ENCODE measurements around the gene GRIN2B.
A peak's percentile ranks its signal among the peaks of the same experiment; 100 is the strongest.

The GRIN2B gene

DNA sequence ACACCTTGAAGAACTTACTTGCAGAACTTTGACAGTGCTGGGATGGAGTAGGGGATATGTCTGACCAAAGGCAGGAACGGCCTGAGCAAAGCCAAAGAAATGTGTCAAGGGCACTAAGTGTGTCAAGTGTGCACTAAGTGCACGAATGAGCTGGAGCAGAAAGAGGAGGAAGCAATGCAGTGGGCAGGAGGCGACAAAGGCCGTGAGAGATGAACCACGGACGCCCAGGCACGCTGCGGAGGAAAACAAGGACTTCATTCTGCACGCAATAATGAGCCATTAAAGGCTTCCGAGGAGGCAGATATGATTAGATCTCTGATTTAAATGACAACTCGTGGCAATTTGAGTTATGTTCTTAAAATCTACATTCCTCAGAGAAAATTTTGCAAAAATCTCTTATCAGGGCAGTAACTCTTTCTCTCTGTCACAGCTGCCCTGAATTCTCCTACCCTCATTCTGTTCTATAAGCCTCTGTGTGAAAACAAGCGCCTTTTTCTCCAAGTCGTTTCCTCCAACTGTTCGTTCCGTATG, 25.3 kb downstream of the GRIN2B start:
- no peak for DNase-seq

DNA sequence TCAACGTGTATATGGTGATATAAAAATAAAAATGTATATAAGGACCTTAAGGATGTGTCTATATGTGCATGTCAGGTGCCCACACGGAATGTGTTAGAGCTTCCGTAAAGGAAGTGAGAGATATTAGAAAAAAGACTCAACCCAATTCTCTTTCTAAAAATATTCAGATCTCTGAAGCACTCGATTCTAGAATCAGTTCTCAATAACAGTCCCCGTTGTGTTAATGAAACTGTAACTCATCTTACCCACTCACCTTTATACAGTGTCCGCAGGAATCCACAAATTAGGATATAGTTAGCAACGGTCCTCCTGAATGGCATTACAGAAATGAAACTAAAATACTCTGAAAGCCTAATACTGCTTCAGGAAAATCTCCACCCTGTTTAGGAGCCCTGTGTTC, 29.3 kb downstream of the GRIN2B start:
- DNase-seq, result no peak

DNA sequence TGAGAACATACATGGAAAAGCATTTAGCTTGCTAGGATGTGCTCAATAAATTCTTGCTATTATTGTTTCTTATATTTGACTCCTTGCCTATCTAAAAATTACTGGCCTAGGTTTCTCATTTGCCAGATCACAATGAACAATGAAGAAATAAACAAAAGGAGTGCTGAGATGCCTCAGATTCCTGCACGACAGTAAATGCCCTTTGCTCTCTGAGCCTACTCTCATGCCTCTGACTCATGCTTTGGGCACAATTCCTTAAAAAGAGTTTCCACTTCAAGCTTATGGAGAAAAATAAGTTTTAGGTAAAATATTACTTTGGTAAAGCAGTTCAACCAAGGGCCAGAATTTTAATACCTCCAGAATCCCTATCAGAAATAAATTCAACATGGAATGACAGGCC, 30.9 kb downstream of the GRIN2B start:
- no peak for DNase-seq

DNA sequence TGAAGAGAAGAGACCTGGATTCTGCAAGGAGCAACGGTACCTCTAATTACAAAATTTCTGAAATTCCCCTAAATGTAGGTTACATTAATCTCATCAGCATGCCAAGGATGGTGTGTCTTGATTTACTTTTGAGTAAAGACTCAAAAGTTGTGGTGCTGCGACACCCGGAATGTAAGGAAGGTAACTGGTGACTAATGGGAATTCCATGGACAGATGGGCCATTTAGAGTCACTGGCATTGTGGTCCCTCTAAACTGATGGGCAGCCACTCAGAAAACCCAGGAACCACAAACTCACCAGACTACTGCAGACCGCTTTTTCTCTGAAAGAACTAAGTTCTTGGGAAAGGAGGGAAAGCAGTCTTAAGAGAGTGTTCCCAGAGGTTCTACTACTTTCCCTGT, 32.8 kb downstream of the GRIN2B start:
- no peak for DNase-seq

DNA sequence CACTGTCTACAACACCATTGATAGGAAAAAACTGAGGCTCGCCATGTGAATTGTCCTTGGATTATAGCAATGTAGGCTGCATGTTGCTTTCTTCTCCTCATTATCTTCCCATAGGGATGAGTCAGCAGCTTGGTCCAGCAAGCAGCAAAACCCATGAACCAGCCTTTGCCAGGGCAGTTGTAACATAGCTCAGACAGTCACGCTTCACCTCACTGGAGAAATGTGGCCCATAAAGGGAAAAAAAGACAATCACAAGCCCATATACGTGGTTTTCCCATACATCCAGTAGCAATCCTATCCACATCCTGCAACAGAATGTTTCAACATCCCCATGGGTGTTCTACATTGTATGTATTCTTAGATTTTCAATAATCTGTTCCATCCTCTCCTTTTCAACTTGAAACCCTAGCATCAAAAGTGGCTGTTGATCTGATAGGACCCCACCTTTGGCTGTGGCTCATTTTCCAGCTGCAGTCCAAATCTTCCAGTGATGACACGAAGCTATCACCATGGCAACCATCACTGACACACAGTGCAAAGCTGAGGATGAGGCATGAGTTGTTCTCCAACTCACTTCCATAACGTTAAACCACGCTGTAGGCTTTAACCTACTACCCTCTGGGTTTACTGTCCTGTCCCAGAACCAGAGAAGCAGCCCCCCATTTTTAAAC, 34.0 kb downstream of the GRIN2B start:
- DNase-seq, result no peak

DNA sequence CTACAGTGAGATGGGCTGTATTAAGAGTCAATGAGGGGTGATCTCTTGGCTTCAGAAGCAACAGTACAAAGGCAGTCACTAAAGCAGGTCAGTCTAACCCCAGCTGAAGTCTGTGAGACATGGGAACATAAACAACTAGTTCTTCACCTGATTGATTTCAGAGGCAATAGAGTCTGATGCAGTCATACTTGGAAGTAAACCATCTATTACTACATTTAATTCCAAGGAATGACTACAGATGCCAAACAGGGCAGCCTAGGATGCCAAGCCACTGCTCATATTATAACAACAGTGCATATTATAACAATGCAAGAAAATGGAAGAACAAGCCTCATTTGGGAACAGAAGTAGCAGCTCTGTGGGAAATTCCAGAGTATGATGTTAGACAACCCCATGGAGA, 35.8 kb downstream of the GRIN2B start:
- DNase-seq, result peak in 1 of 2 donors; percentile 1

DNA sequence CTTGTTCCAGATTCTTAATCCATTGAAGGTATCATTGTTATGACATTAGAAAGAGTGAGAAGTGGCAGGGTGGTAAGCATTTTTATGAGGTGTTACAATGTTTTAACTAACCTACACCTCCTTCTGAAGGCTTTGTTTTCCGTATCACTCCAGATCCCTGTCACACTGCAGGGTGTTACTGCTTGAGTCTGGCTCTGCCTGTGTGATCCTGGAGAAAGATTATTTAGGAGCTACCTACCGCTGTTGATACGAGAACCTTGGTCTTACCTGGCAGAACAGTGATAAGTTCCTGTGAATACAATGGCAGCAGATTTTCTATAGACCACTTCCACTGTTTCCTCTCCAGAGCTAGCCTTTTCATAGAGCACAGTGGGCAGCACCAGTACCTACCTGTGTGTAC, 36.2 kb downstream of the GRIN2B start:
- no peak for DNase-seq

DNA sequence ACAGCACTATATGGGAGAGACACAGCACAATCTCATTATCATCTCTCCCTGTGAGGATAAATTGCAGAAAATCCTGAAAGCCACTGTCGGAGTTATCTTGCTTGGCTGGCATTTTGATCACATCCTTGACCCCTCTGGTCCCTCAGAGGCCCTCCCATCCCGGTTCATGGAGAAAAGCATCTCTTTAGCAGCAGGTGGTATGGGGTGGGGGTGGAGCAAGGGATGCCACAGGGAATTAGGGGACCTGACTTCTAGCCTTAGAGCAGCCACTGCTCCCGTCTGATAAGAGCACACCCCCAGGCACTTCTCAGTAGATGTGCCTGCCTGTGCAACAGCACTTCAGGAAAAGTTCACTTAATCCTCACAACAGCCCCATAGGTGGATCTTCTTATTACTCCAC, 38.6 kb downstream of the GRIN2B start:
- no peak for DNase-seq

DNA sequence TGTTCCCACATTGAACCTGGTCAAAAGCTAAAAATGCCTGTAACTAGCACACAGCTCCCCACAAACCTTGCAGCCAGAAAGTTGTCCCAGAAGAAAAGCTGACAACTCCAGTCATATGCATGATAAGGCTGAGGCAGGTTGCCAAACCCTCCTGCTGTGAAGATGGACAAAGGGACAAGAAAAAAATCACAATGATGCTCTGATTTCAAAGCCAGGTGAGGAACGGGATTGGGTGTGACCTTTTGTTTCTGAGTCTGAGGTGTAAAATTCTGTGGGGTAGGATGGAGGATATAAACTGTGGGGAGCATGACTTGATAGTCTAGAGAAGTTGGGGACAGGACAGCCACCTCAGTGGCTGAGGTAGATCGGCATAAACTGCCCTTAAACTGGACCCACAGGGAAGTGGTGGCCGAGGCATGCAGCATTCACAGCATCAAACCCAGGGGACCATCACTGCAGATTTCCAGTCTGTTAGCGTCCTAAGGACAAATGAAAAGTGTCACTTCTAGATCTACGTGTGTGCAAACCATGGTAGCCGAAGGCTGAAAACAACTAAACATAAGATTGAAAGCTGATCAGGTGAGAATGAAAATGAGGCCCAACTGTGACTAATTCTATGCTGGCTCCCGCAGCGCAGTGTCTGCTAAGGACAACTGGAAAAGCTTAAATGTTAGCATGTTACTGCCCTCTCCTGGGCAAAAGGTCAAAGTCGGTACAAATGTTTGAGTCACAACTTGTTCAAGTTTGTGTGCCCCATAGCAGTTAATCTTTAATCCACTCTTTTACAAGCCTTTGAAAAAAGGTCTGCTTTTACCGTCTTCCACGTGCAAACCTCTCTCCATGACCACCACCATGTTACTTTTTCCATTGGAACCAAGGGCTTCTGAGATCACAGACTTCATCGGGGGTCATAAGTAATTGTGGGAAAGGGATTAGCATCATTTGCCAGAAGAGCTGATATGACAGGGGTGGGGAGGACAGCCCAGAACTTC, 39.8 kb downstream of the GRIN2B start:
- peak; percentile 3 to 9 for DNase-seq

DNA sequence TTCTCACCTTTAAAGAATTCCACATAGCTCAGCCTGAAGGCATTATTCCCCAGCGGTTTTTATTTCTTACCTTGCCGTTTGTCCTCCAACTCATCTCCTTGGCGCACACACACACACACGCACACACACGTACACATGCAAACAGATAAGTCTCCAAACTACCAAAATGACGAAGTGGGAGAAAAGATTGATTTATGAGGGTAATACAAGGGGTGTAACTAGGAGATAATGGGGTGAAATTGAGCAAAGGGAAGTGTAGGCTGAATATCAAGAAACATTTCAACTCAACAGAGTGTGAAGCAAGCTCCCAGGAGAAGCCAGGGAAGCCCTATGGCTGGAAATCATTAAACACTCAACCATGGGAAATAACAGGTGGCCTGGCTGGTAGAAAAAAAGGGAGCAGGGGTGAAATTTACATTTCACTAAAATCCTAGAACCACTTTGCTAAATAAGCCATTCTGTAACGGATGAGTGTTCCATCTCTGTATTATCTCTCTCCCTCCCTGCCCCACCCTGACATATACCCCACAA, 41.0 kb downstream of the GRIN2B start:
- DNase-seq, result no peak

DNA sequence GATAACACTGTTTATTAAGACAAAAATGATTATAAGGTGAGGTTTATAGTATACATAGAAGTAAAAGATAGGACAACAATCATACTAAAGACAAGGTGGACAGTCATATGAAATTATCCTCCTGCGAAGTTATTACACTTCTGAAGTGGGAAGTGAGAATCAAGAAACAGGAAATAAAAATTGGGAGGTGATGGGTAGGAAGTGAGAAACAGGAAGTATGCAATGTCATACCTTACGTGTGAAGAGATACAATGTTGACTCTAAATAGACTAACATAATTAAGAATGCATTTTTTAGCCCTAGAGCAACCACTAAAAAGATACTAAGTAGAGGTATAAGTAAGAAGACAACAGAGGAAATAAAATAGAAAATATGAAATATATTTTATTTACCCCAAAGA, 43.7 kb downstream of the GRIN2B start:
- DNase-seq, result no peak

DNA sequence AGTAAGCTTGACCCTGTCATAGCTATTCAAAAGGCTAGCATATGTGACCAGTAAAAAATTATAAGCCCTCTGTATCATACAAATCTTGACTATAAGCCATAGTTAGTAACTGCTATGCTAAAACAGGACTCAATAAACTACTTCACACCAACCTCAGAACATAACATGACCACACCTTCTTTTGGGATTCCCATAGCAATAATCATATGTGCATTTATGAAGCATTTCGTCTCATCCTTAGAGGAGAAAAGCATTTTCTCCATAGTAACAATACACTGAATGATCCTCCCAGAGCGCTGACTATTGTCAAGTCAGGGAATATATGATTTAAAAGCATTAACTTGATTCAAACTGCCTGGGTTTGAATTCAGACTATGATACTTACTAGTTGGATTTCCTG, 46.2 kb downstream of the GRIN2B start:
- no peak for DNase-seq
